Activated CD4-positive, alpha-beta T cell treated with anti-CD3 and anti-CD28 coated beads, Interleukin-2, amount 10 ng/mL, durations not matched to agents 24 days and 14 days (primary cell): ENCODE measurements around the gene DACH2. TPM values are rescaled to one million over a fixed set of nuclear protein-coding genes. Genes with fewer than 3 reads are reported as not detected.
"Not testable (repeated sequence)": the region's sequence is repeated elsewhere in the genome, so short reads cannot be mapped to it uniquely, and the experiment has no call there.

Experiments used
- DNase-seq: peaks from one replicate; pipeline ENCODE4 v3.0.0; 2022
- H3K27ac Mint-ChIP-seq: one replicate; pipeline ENCODE4 v1.8.0; 2022; ENCODE audit warnings: mild to moderate bottlenecking, mixed read lengths
- H3K27me3 Mint-ChIP-seq: one replicate; pipeline ENCODE4 v1.8.0; 2022; ENCODE audit warnings: mixed read lengths
- H3K36me3 Mint-ChIP-seq: one replicate; pipeline ENCODE4 v1.8.0; 2022; ENCODE audit warnings: low read depth, mild to moderate bottlenecking, mixed read lengths
- H3K4me1 Mint-ChIP-seq: one replicate; pipeline ENCODE4 v1.8.0; 2021; ENCODE audit warnings: mixed read lengths
- H3K4me3 Mint-ChIP-seq: one replicate; pipeline ENCODE4 v1.8.0; 2022; ENCODE audit warnings: mild to moderate bottlenecking, moderate library complexity, mixed read lengths
- H3K9me3 Mint-ChIP-seq: one replicate; pipeline ENCODE4 v1.8.0; 2021; ENCODE audit warnings: mixed read lengths
- intact Hi-C: fragments of 100-400 bp; cut with micrococcal nuclease; formaldehyde crosslinking; loops from one replicate; pipeline ENCODE4 v1.15.1; 2023
- total RNA-seq: library from RNA; stranded (reverse); gene quantifications from 2 replicates; pipeline ENCODE4 v1.2.3, GENCODE V29; 2022

DACH2 gene
- total RNA-seq: not detected in 2 replicates

DNA sequence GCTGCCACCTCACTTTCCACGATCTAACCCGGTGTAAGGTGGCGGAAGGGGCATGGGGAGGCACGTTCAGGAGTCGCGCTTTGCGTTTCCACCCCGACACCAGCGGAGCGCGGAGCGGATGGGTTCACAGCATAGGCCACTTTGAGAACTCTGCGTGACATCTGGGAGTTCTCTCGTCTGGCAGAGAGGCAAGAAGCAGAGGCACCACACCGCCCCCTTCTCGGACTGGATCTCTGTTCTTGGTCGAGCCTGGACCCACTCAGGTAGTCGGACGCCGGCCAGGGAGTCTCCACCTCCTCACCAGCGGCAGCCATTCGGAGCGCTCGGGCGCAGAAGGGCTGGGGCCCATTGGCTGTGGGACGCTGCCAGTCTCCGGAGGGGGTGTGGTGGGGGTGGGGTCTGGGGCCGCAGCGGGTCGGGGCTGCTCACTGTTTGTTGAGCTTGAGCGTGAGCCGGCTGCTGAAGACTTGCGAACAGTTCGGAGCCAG is at the start of gene DACH2:
Gene DACH2, plus strand, starts transcription at position 428 of the 488 bp plus-strand sequence.
- Mint-ChIP-seq H3K4me1 (no peaks in the 10 kb centered on the region), H3K27ac (no peak within 1 kb of the TSS), H3K27me3 (peaks cover 24% of the 10 kb centered on the region), H3K9me3 (peaks cover 2% of the 10 kb centered on the region), H3K36me3 (no peaks in the 10 kb centered on the region), H3K4me3 (peak within 1 kb of the TSS; percentile 78)
- intact Hi-C loops: no loop called here
- peak; percentile 74 for DNase-seq

DNA sequence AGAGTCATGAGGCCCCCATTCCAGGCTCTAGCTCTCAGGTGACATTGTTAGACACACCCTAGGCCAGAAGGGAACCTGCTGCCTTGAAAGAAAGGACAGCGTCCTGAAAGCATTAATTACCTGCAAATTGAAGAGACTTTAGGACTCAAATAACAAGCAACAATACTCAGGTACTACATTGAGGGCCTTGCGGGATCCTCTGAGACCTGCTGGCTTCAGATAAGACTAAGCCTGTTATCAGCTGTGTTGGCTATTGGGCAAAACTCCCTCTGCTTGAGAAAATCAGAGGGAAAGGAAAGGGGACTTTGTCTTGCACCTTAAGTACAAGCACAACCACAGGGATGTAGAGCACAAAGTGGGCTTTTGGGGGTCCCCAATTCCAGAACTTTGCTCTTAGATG is 45.9 kb upstream of the DACH2 start:
- H3K4me3 Mint-ChIP-seq: no peak overlapping the region
- H3K4me1 Mint-ChIP-seq: no peaks in the 10 kb centered on the region
- no peaks in the 10 kb centered on the region for H3K36me3 Mint-ChIP-seq
- H3K27me3 Mint-ChIP-seq: no peaks in the 10 kb centered on the region
- no peaks in the 10 kb centered on the region for H3K9me3 Mint-ChIP-seq
- DNase-seq: no peak
- H3K27ac Mint-ChIP-seq: no peak overlapping the region
- intact Hi-C loops: no loop called here

DNA sequence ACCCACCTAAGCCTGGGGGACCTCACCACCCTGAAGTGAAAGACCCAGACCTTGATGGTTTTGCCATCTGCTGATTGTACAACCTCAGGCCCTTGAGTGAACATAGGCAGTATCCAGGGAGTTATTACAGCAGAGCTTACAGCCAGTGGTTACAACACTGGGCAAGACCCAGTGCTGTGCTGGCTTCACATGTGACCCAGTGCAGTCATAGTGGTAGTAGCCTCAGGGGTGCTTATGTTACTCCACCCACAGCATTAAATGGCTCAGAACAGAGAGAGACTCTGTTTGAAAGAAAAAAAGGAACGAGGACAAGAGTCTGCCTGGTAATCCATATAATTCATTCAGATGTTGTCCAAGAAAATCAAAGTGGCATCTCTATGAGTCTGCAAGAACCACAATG is 45.2 kb upstream of the DACH2 start:
- H3K4me1 Mint-ChIP-seq: no peaks in the 10 kb centered on the region
- no peaks in the 10 kb centered on the region for H3K27me3 Mint-ChIP-seq
- DNase-seq: no peak
- H3K36me3 Mint-ChIP-seq: no peaks in the 10 kb centered on the region
- H3K27ac Mint-ChIP-seq: no peak overlapping the region
- intact Hi-C loops: no loop called here
- no peaks in the 10 kb centered on the region for H3K9me3 Mint-ChIP-seq
- H3K4me3 Mint-ChIP-seq: no peak overlapping the region

DNA sequence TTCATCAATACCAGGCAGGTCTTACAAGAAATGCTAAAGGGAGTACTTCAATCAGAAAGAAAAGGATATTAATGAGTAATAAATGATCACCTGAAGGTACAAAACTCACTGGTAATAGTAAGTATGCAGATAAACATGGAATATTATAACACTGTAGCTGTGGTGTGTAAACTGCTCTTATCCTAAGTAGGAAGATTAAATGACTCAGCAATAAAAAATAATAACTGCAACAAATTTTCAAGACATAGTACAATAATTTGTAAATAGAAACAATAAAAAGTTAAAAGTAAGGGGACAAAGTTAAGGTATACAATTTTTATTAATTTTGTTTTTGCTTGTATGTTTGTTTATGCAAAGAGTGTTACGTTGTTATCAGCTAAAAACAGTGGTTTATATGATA is 43.7 kb upstream of the DACH2 start:
- Mint-ChIP-seq H3K27me3 (no peaks in the 10 kb centered on the region), H3K9me3 (no peaks in the 10 kb centered on the region), H3K27ac (no peak overlapping the region), H3K4me3 (no peak overlapping the region), H3K36me3 (no peaks in the 10 kb centered on the region), H3K4me1 (no peaks in the 10 kb centered on the region)
- DNase-seq: no peak
- intact Hi-C loops: no loop called here

DNA sequence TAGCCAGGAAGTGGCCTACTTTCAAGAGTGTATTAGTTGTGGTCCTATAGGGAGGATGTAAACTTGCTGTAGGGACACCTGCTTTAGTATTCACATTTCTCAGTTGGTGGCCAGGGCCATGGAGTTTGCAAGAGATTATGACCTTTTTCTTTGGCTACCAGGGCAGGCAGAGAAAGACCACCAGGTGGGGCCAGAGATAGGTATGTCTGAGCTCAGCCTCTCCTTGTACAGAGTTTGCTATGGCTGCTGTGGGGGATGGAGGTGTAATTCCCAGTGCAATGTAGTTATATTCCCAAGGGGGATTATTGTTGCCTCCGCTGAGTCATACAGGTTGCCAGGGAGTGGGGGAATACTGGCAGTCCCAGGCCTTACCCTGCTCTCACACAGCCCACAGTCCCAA is 26.3 kb upstream of the DACH2 start:
- Mint-ChIP-seq H3K36me3 (no peaks in the 10 kb centered on the region), H3K27ac (no peak overlapping the region), H3K27me3 (no peaks in the 10 kb centered on the region), H3K4me3 (no peak overlapping the region), H3K4me1 (no peaks in the 10 kb centered on the region), H3K9me3 (peaks cover 9% of the 10 kb centered on the region)
- intact Hi-C loops: no loop called here
- DNase-seq: no peak

DNA sequence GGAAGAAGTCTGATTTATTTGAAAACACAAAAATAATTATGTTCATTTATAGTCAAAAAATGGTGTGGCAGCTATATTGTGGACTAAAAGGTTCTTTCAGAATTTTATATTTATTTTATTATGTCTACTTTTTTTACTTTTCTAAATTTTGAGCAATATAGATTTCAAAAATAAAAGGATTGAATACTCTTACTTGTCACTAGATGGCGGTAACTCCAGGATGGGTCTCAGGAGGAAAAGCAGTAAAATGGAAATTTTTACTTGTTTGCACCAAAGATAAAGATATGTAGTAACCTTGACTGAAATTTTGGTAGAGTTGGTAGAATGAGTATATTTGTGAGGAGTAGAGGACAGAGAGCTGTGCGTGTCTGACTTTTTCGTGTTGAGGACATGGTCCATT is 14.5 kb upstream of the DACH2 start:
- Mint-ChIP-seq H3K9me3 (no peaks in the 10 kb centered on the region), H3K27me3 (no peaks in the 10 kb centered on the region), H3K4me3 (no peak overlapping the region), H3K36me3 (no peaks in the 10 kb centered on the region), H3K4me1 (no peaks in the 10 kb centered on the region), H3K27ac (no peak overlapping the region)
- no peak for DNase-seq
- intact Hi-C loops: no loop called here

DNA sequence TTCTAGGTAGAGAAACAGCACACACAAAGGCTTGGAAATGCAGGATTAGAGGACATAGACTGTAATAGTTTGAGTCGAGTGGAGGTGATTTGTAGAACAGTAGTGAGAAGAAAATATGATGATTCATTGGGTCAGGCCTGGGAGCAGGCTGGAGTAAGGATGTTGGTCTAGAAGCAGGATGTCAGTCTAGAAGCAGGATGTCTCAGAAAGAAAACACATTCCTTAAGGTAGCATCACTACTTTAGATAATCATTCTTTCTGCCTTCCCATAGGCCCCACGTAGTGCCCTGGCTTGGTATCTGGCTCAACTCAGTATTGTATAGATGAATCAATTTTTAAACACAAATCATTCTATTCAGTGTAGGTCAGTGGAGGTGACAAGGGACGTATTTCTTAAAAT is 11.2 kb upstream of the DACH2 start:
- Mint-ChIP-seq H3K4me1 (no peaks in the 10 kb centered on the region), H3K9me3 (no peaks in the 10 kb centered on the region), H3K27ac (no peak overlapping the region), H3K36me3 (no peaks in the 10 kb centered on the region), H3K4me3 (no peak overlapping the region), H3K27me3 (no peaks in the 10 kb centered on the region)
- intact Hi-C loops: no loop called here
- no peak for DNase-seq

DNA sequence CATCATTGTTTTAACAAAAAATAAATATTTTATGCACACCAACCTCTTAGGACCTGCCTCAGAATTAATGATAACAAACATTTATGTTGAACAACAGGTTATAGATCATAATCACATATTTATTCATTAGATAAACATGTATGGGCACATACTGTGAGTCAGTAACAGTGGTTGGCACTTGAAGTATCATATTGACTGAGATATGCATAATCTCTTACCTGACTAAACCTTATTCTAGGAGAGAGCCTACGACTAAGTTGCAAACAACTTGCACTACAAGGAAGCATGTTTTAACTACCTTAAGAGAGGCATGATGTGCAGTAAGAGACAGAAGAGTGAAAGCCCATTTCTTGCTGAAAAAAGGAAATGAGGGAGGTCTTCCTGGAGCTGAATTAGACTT is 6.5 kb upstream of the DACH2 start:
- Mint-ChIP-seq H3K27me3 (peaks cover 3% of the 10 kb centered on the region), H3K4me1 (no peaks in the 10 kb centered on the region), H3K4me3 (no peak overlapping the region), H3K36me3 (no peaks in the 10 kb centered on the region), H3K9me3 (peaks cover 6% of the 10 kb centered on the region), H3K27ac (no peak overlapping the region)
- no peak for DNase-seq
- intact Hi-C loops: no loop called here

DNA sequence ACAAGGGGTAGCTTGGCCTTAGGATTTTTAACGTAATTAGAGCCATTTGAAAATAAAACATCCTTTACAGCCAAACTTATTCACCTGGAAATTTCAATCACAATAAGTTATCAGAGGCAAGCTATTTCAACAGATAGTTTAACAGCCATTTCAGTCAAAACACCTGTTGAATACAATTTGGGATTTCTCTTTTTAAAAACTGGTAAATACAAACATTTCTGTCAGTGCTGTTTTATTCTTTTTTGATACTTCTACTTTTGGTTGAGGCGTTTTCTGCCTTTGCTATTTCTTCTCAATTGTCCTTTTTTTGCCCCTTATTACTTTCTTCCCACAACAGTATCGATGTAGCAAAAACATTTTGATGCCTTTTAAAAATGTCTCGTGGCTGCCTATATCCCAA is 2.1 kb upstream of the DACH2 start:
- no peak overlapping the region for H3K4me3 Mint-ChIP-seq
- H3K27me3 Mint-ChIP-seq: peaks cover 24% of the 10 kb centered on the region
- H3K36me3 Mint-ChIP-seq: no peaks in the 10 kb centered on the region
- no peak for DNase-seq
- H3K4me1 Mint-ChIP-seq: no peaks in the 10 kb centered on the region
- H3K27ac Mint-ChIP-seq: no peak overlapping the region
- H3K9me3 Mint-ChIP-seq: peaks cover 6% of the 10 kb centered on the region
- intact Hi-C loops: no loop called here

DNA sequence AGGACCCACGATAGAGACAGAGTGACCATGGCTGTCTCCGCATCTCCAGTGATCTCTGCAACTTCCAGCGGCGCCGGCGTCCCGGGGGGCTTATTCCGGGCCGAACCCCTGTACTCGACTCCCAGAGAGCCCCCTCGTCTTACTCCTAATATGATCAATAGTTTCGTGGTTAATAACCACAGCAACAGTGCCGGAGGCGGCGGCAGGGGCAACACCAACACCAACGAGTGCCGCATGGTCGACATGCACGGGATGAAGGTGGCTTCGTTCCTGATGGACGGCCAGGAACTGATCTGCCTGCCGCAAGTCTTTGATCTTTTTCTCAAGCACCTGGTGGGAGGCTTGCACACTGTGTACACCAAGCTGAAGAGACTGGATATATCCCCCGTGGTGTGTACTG is 343 bp downstream of the DACH2 start:
- H3K27me3 Mint-ChIP-seq: peaks cover 24% of the 10 kb centered on the region
- H3K4me3 Mint-ChIP-seq: peak overlapping the region; percentile 78
- intact Hi-C loops: no loop called here
- H3K36me3 Mint-ChIP-seq: no peaks in the 10 kb centered on the region
- H3K27ac Mint-ChIP-seq: no peak overlapping the region
- no peaks in the 10 kb centered on the region for H3K9me3 Mint-ChIP-seq
- DNase-seq: no peak
- H3K4me1 Mint-ChIP-seq: no peaks in the 10 kb centered on the region

DNA sequence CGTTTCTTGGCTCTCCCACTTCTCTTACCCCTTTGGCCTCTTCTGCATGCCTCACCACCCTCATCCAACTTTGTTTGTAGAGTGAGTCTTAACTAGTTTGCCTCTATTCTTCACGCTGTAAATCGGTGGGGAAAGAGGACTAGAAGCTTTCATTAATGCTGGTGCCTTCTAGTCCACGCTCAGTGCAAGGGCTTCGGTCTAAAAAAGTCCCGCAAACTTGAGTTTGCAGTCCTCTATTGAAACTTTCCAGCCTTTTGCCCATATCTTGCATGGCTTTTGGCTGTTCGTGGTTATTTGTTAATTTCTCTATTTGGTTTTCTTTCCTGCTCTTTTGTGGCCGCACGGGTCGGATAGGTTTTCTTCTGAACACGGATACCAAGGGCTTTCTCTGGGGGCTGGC is 868 bp downstream of the DACH2 start:
- H3K27me3 Mint-ChIP-seq: peaks cover 24% of the 10 kb centered on the region
- no peak for DNase-seq
- intact Hi-C loops: no loop called here
- H3K9me3 Mint-ChIP-seq: no peaks in the 10 kb centered on the region
- H3K27ac Mint-ChIP-seq: no peak overlapping the region
- H3K4me1 Mint-ChIP-seq: no peaks in the 10 kb centered on the region
- no peaks in the 10 kb centered on the region for H3K36me3 Mint-ChIP-seq
- peak overlapping the region; percentile 78 for H3K4me3 Mint-ChIP-seq

DNA sequence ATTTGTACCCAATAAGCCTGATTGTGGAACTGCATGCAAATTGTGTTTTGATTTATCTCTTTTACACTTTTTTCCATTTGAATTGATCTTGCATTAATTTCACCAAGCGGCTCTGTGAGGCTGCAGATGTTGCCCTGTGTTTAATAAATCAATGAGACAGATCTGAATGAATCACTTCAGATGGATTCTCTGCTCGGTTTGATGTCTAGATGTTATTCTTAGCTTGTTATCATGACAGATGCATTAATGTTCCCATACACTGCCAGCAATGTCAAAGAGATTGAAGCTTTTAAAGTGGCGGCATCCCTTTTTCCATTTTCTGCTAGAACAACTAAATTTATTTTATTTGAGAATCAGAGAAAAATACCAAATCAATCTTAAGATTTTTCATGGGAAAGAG is 6.3 kb downstream of the DACH2 start:
- no peaks in the 10 kb centered on the region for H3K4me1 Mint-ChIP-seq
- no peak for DNase-seq
- H3K27me3 Mint-ChIP-seq: peaks cover 11% of the 10 kb centered on the region
- no peaks in the 10 kb centered on the region for H3K9me3 Mint-ChIP-seq
- no peaks in the 10 kb centered on the region for H3K36me3 Mint-ChIP-seq
- H3K4me3 Mint-ChIP-seq: no peak overlapping the region
- intact Hi-C loops: no loop called here
- no peak overlapping the region for H3K27ac Mint-ChIP-seq

DNA sequence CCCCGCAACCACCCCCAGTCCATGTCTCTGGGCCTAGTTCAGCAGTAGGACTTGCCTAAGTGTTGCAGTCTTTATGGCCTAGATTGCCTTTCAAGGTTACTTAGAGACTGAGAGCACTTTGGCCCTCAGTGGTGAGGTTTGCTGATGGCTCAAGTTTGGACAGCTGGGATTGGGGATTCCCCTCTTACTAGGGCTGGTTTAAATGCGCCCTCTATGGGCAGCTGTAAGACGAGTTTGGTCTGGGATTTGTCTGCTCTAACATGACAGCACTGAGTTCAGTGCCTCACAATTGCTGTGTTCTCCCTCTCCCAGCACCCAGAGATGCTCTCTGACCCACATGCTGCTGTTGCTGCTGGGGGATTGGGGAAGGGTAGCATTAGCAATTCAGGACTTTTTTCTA is 23.1 kb downstream of the DACH2 start:
- no peak for DNase-seq
- Mint-ChIP-seq H3K36me3 (no peaks in the 10 kb centered on the region), H3K27ac (no peak overlapping the region), H3K27me3 (no peaks in the 10 kb centered on the region), H3K4me1 (no peaks in the 10 kb centered on the region), H3K4me3 (no peak overlapping the region), H3K9me3 (no peaks in the 10 kb centered on the region)
- intact Hi-C loops: no loop called here

DNA sequence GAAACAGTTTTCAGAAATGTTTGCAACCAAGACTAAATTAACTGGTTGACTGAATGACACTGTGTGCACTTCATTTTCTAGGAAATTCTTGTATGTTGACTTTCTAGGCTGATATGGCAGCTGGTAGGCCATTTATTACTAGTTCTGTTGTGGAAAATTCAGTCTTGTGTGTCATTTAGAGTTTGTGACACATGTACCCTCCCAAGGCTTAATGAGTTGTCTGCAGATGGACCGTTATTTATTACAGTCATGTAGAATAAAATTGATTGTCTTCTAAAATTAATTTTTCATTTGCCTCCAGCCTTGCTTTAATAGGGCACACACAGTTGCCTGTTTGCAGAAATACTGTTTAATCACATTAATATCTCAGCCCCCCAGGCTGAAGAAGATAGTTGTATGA is 30.7 kb downstream of the DACH2 start:
- no peak for DNase-seq
- H3K27me3 Mint-ChIP-seq: no peaks in the 10 kb centered on the region
- H3K4me1 Mint-ChIP-seq: no peaks in the 10 kb centered on the region
- peaks cover 3% of the 10 kb centered on the region for H3K9me3 Mint-ChIP-seq
- intact Hi-C loops: no loop called here
- H3K36me3 Mint-ChIP-seq: no peaks in the 10 kb centered on the region
- no peak overlapping the region for H3K4me3 Mint-ChIP-seq
- H3K27ac Mint-ChIP-seq: no peak overlapping the region

DNA sequence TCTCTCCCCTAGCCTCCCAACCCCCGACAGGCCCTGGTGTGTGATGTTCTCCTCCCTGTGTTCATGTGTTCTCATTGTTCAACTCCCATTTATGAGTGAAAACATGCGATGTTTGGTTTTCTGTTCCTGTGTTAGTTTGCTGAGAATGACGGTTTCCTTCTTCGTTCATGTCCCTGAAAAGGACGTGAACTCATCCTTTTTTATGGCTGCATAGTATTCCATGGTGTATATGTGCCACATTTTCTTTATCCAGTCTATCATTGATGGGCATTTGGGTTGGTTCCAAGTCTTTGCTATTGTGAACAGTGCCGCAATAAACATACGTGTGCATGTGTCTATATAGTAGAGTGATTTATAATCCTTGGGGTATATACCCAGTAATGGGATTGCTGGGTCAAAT is 33.1 kb downstream of the DACH2 start:
- DNase-seq, intact Hi-C loops, H3K9me3 Mint-ChIP-seq, H3K27me3 Mint-ChIP-seq, H3K27ac Mint-ChIP-seq, H3K4me3 Mint-ChIP-seq, H3K4me1 Mint-ChIP-seq, H3K36me3 Mint-ChIP-seq: not testable (repeated sequence)
